HG03521 (cell line): ENCODE results near the gene C2orf92.
"Not testable (repeated sequence)": the region's sequence is repeated elsewhere in the genome, so short reads cannot be mapped to it uniquely, and the experiment has no call there.

Source experiments
- ATAC-seq: cut with Tn5 transposase; IDR thresholded peaks from one replicate; pipeline ENCODE4 v1.9.1; 2021; ENCODE audit warnings: mild to moderate bottlenecking, moderate library complexity; ENCODE audit not compliant: unreplicated experiment

The C2orf92 gene

GRCh38 chr2:97659256-97660043 lies 10.1 kb upstream of the C2orf92 start:
- no peak for ATAC-seq

- ATAC-seq, result no peak
Observed at GRCh38 chr2:97660044-97660774, 9.3 kb upstream of the C2orf92 start.

DNA sequence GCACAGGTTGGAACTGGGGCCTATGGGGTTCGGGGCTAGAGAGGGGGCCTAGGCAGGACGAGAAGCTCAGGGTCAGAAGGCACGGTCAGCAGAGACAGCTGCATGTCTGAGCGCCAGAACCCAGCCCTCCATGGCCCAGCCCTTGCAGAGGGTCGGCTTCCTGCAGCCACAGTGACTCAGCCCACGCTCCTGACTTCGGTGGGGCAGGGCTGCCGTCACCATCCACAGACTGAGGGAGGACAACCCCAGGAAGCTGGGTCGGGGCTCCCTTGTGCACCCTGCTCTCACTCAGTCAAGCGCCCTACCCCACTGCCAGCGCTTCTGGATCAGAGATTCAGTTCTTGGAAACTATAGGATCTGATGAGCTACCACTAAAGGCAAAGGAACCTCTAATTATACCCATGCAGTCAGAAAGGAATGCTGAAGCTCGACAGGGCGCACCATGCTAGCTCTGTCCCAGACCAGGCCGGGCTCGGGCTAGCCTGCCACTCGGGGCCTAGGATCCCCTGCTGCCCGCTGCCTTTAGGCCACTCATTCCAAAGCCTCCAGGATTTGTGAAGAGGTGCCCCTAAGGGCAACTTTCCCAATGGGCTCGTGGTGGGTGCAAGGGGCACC lies 8.6 kb upstream of the C2orf92 start:
- no peak for ATAC-seq

DNA sequence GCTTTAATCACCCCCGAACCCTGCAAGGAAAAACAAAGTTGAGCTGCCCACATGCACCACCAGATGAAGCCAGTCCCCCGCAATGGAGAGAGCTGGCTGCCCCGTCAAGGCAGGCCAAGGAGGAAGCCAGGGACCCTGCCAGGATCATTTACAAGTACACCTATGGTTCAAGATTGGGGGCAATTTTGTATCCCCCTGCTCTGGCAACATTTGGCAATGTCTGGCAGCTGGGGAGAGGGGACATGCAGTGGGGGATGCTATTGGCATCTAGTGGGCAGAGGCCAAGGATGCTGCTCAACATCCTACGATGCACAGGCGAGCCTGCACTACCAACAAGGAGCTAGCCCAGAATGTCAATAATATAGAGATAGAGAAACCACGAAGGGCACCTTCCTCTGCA lies 7.6 kb upstream of the C2orf92 start:
- ATAC-seq, result no peak

GRCh38 chr2:97662386-97662894 lies 7.1 kb upstream of the C2orf92 start:
- ATAC-seq, result no peak

GRCh38 chr2:97662895-97663625 lies 6.5 kb upstream of the C2orf92 start:
- peak; percentile 35 for ATAC-seq

DNA sequence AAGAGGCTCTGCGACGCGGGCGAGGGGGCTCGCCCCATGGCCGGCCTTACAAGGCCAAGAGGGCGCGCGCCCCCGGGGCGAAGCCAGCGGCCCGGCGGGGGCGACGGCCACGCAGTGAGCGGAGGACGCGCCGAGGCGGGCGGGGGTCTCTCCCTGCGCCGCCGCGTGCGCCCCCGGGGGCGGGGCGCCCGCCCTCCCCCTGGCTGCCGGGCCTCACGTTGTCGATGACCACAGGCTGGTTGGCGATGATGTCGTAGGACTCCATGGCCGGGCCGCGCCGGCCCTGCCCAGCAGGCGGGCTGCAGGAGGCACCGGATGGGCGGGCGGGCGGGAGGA lies 5.9 kb upstream of the C2orf92 start:
- no peak for ATAC-seq

DNA sequence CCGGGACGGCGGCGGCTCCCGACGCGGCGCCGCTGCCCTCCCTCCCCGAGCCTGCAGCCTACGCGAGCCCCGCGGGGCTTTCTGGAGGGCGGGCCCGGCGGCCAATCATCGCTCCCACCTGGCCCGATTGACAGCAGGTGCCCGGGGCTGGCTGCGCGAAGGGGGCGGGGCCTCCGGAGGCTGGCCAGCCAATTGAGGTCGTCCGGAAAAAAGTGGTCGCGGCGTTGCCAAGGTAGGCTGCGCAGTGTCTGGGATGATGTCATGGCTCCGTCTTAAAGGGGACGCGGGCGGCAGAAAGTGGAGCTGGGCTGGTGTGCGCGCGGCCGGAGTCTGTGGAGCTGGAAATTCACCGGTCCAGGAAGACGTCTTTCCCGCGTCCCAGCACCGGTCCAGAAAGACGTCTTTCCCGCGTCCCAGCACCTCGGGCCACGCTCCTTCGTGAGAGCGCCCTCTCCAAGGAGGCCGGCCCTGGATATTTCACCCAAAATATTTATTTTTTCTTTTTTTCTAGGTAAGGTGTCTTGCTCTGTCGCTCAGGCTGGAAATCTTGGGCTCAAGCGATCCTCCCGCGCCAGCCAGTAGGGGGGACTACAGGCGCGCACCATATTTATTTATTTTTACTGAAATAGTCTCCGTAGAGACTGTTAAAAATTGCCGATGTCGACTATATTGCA lies 5.4 kb upstream of the C2orf92 start, which contains the start of gene ACTR1B:
TSS of gene ACTR1B (minus strand) at position 83 of the 674 bp plus-strand sequence. CDS start 154 bp downstream, outside the sequence.
- peak; percentile 83 for ATAC-seq

DNA sequence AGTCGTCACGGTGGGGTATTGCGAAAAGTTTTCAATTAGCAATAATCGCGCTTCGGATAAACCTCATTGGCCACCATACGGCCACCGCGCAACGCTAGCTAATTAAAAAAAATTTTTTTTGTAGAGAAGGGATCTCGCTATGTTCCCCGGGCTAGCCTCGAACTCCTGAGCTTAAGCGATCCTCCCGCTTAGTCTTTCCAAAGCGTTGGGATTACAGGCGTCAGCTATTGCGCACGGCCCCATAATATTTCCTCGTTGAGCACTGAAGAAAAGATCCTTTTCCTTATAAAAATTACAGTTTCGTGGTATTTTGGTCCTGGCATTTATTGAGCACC lies 4.9 kb upstream of the C2orf92 start:
- no peak for ATAC-seq

- no peak for ATAC-seq
Observed at GRCh38 chr2:97670471-97670870, 958 bp downstream of the C2orf92 start.

- ATAC-seq, result no peak
Observed at GRCh38 chr2:97671526-97671925, 2.0 kb downstream of the C2orf92 start.

- not testable (repeated sequence) for ATAC-seq
Observed at GRCh38 chr2:97672606-97673140, 3.2 kb downstream of the C2orf92 start.

DNA sequence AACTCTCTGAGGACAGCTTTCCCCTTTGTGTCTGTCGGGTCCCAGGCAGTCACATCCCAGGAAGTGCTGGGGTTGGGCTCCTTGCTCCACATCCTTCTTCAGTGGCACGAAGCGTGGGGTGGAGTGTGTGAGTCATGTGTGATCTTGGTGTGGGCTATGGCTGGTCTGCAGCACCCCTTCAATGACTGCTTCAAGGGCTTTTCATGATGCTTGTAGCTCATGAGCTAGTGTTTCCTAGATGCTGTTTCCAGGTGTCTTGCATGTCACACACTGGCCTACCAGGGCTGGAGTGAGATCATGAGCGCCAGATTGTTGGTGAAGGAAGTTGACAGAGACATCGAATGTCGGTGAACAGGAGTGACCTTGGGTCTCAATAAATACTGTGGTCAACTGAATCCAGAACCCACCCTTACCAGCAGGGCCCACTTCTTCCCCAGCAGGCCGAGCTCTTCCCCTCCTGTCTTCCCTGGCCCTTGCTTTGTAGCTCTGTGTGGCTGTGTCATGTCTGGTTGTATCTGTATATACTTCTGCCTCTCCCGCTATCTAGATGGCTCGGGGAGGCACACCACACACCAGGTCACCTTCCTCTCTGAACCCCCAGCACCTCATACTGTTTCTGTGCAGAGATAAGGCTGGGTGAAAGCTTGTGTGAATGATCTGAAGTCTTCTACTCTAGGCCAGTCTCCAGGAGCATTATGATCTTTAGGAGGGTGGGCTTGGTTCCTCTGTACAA lies 3.8 kb downstream of the C2orf92 start:
- ATAC-seq, result no peak

- no peak for ATAC-seq
Observed at GRCh38 chr2:97673915-97674283, 4.4 kb downstream of the C2orf92 start.

DNA sequence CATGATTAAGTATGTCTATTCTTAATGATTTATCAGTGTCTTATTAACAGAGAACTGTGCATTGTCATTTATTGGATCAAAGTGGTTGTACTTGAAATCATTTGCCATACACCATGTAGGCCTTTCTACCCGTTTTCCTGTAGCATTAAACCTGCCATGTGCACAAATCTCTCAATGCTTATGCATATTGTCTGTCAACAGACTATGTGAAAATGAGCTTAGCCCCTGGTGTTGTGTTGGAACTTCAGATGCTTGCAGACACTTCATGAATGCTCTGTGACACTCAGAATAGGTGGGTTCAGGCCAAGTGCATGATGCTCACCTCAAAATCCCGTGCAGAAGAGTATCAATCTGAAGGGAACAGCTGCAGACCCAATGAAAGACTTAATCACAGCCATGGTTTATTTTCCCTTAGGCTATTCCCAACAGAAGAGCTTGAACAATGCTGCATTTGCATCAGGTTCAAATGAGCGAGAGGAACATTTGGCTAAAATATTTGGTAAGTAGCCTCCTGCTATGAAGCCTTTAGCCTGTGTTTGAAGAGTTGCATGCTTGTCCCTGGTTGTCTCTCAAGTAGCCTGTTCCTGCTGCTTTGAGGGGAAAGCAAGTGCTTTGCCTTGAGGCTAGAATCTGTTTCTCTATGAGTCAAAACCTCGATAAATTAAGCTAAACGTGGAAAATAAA lies 6.1 kb downstream of the C2orf92 start:
- no peak for ATAC-seq

DNA sequence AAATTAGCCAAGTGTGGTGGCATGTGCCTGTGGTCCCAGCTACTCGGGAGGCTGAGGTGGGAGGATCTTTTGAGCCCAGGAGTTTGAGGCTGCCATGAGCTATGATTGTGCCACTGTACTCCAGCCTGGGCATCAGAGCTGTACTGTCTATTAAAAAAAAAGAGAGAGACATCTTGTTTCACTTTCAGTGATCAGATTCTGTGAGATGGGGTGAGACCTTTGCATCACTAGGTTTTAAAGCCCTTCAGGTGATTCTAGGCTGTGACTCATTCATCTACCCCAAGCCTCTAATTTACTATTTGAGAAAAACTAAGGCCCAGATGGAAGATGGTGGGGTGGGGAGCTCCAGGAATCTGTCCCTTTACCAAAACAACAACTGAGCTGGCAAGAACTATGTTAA lies 7.1 kb downstream of the C2orf92 start:
- no peak for ATAC-seq

- ATAC-seq, result no peak
Observed at GRCh38 chr2:97677480-97677879, 8.0 kb downstream of the C2orf92 start.

DNA sequence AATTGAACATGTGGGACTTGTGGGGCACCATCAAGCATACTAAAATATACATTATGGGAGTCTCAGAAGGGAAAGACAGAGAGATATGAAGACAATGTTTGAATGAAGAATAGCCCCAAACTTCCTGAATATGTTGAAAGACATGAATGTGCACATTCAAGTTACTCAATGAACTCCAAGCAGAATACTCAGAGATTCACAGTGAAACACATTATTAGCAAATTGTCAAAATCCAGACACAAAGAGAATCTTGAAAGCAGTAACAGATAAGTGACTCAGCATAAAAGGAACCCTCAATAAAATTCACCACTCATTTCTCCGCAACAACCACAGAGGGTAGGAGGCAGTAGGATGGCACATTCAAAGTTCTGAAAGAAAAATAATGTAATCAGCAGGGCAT lies 8.8 kb downstream of the C2orf92 start:
- no peak for ATAC-seq

GRCh38 chr2:97687235-97687634 lies 17.7 kb downstream of the C2orf92 start:
- not testable (repeated sequence) for ATAC-seq
